GM23338 (cell line): ENCODE data around the gene SUGCT. TPM values are rescaled to one million over a fixed set of nuclear protein-coding genes. Genes with fewer than 3 reads are reported as not detected.

Experiments
- ATAC-seq: fragments of 200-7000 bp; cut with Tn5 transposase; 3 replicates; pipeline ENCODE4 v1.9.1; 2020
- DNase-seq: peaks from one replicate; pipeline ENCODE4 v3.0.0-alpha.2; 2015; ENCODE audit warnings: low spot score
- H2AFZ ChIP-seq: fragments of 200-600 bp; sonication (generic); 2 replicates; pipeline ENCODE4 v1.8.0; 2016; ENCODE audit warnings: antibody characterized with exemption, mild to moderate bottlenecking, moderate library complexity
- H3F3A ChIP-seq: fragments of 200-600 bp; sonication (generic); replicated peaks from 2 replicates; pipeline ENCODE4 v1.8.0; 2017; ENCODE audit warnings: antibody characterized with exemption, mixed run types, low read depth
- H3K27ac ChIP-seq: fragments of 200-600 bp; sonication (generic); 2 replicates; pipeline ENCODE4 v1.6.1; 2016; ENCODE audit warnings: low read depth
- H3K27me3 ChIP-seq: fragments of 200-600 bp; sonication (generic); 2 replicates; pipeline ENCODE4 v1.8.0; 2016; ENCODE audit warnings: mild to moderate bottlenecking, mixed run types, moderate library complexity; ENCODE audit not compliant: insufficient read depth
- H3K36me3 ChIP-seq: fragments of 200-600 bp; sonication (generic); 2 replicates; pipeline ENCODE4 v1.8.0; 2016; ENCODE audit warnings: mild to moderate bottlenecking; ENCODE audit not compliant: insufficient read depth
- H3K4me1 ChIP-seq: fragments of 200-600 bp; sonication (generic); 2 replicates; pipeline ENCODE4 v1.8.0; 2016; ENCODE audit warnings: mild to moderate bottlenecking, moderate library complexity; ENCODE audit not compliant: insufficient read depth
- H3K4me2 ChIP-seq: fragments of 200-600 bp; sonication (generic); 2 replicates; pipeline ENCODE4 v1.7.1; 2017; ENCODE audit warnings: mixed run types
- H3K4me3 ChIP-seq: fragments of 200-600 bp; sonication (generic); 2 replicates; pipeline ENCODE4 v1.6.1; 2016; ENCODE audit warnings: mixed run types
- H3K79me2 ChIP-seq: fragments of 200-600 bp; sonication (generic); replicated peaks from 2 replicates; pipeline ENCODE4 v1.8.0; 2017; ENCODE audit warnings: mild to moderate bottlenecking; ENCODE audit not compliant: insufficient read depth
- H3K9me2 ChIP-seq: fragments of 200-600 bp; sonication (generic); 2 replicates; pipeline ENCODE4 v1.8.0; 2017; ENCODE audit not compliant: insufficient read depth
- H4K20me1 ChIP-seq: fragments of 200-600 bp; sonication (generic); replicated peaks from 2 replicates; pipeline ENCODE4 v1.8.0; 2017; ENCODE audit warnings: mild to moderate bottlenecking; ENCODE audit not compliant: insufficient read depth
- H3K27ac Mint-ChIP-seq: 2 replicates; pipeline ENCODE4 v1.8.0; 2020; ENCODE audit warnings: inconsistent platforms, mild to moderate bottlenecking, moderate library complexity, mixed read lengths
- H3K27me3 Mint-ChIP-seq: 3 replicates; pipeline ENCODE4 v1.8.0; 2022; ENCODE audit warnings: low read depth, mild to moderate bottlenecking, moderate library complexity, mixed read lengths, inconsistent platforms; ENCODE audit not compliant: insufficient read depth, poor library complexity
- H3K36me3 Mint-ChIP-seq: 3 replicates; pipeline ENCODE4 v1.8.0; 2021; ENCODE audit warnings: low read depth, mild to moderate bottlenecking, inconsistent platforms, moderate library complexity, mixed read lengths
- H3K4me1 Mint-ChIP-seq: 3 replicates; pipeline ENCODE4 v1.8.0; 2020; ENCODE audit warnings: mild to moderate bottlenecking, inconsistent platforms, mixed read lengths
- H3K4me3 Mint-ChIP-seq: 3 replicates; pipeline ENCODE4 v1.8.0; 2021; ENCODE audit warnings: moderate library complexity, mild to moderate bottlenecking, inconsistent platforms, mixed read lengths
- H3K9me3 Mint-ChIP-seq: 3 replicates; pipeline ENCODE4 v1.8.0; 2020; ENCODE audit warnings: moderate library complexity, mild to moderate bottlenecking, inconsistent platforms, mixed read lengths
- CREB1 ChIP-seq: fragments of 250-450 bp; sonication (Bioruptor Pico); IDR thresholded peaks from 2 replicates; pipeline ENCODE4 v1.5.0; 2020; ENCODE audit warnings: low read depth, mild to moderate bottlenecking, moderate library complexity
- EZH2 ChIP-seq: fragments of 200-600 bp; sonication (generic); IDR thresholded peaks from one replicate; pipeline ENCODE4 v1.8.0; 2017; ENCODE audit warnings: antibody characterized with exemption, mild to moderate bottlenecking, low read depth; ENCODE audit not compliant: unreplicated experiment
- EZH2phosphoT487 ChIP-seq: fragments of 200-600 bp; sonication (generic); IDR thresholded peaks from one replicate; pipeline ENCODE4 v1.8.1; 2018; ENCODE audit warnings: antibody characterized with exemption; ENCODE audit not compliant: unreplicated experiment
- JUNB ChIP-seq: IDR thresholded peaks from one replicate; pipeline ENCODE4 v1.6.1; 2016; ENCODE audit warnings: antibody characterized with exemption; ENCODE audit not compliant: unreplicated experiment
- NANOG ChIP-seq: IDR thresholded peaks from 2 replicates; pipeline ENCODE4 v1.6.1; 2016; ENCODE audit warnings: antibody characterized with exemption, borderline replicate concordance
- POLR2AphosphoS5 ChIP-seq: IDR thresholded peaks from 2 replicates; pipeline ENCODE4 v1.6.1; 2016; ENCODE audit warnings: antibody characterized with exemption, low read depth
- STAT1 ChIP-seq: IDR thresholded peaks from one replicate; pipeline ENCODE4 v1.6.1; 2016; ENCODE audit warnings: antibody characterized with exemption; ENCODE audit not compliant: unreplicated experiment
- ZNF114 ChIP-seq: fragments of 250-450 bp; sonication (Bioruptor Pico); IDR thresholded peaks from 2 replicates; pipeline ENCODE4 v1.5.0; 2020; ENCODE audit warnings: mild to moderate bottlenecking, moderate library complexity
- ZNF331 ChIP-seq: fragments of 250-450 bp; sonication (Bioruptor Pico); IDR thresholded peaks from 2 replicates; pipeline ENCODE4 v1.5.0; 2020; ENCODE audit warnings: low read depth, mild to moderate bottlenecking, moderate library complexity
- polyA plus RNA-seq: library from polyadenylated mRNA; unstranded; fragments of >200 nt; fragmentation: Nextera tagmentation; extraction: Ambion mirVana; gene quantifications from 2 replicates; pipeline ENCODE4 v1.2.1, GENCODE V29; 2016
- total RNA-seq: library from RNA; depleted of rRNA; stranded (reverse); fragments of >200 nt; shearing (Covaris generic); gene quantifications from 2 replicates; pipeline ENCODE4 v1.2.3, GENCODE V29; 2014
- TF ChIP-seq, protein P1 (sequence below): IDR thresholded peaks from 2 replicates; pipeline ENCODE4 v1.6.1; 2016; ENCODE audit warnings: antibody characterized with exemption
- TF ChIP-seq, protein P2 (sequence below): fragments of 250-450 bp; sonication (Bioruptor Pico); IDR thresholded peaks from 2 replicates; pipeline ENCODE4 v1.5.0; 2020; ENCODE audit warnings: mild to moderate bottlenecking, moderate library complexity
- TF ChIP-seq, protein P3 (sequence below): IDR thresholded peaks from one replicate; pipeline ENCODE4 v1.6.1; 2018; ENCODE audit warnings: antibody characterized with exemption; ENCODE audit not compliant: unreplicated experiment
- TF ChIP-seq, protein P4 (sequence below), 2 experiments: fragments of 200-600 bp in 1 of 2; sonication (generic) in 1 of 2; conservative IDR thresholded peaks; 2 replicates each; pipeline versions ENCODE4 v1.5.1 to v1.6.1; 2016 to 2017; ENCODE audit warnings: antibody characterized with exemption in 2 of 2, low read depth in 2 of 2, mild to moderate bottlenecking in 2 of 2, moderate library complexity in 1 of 2

The SUGCT gene
- total and polyA plus RNA-seq, 2 experiments from 2014 or later, result 4.2 to 5.6 TPM

DNA sequence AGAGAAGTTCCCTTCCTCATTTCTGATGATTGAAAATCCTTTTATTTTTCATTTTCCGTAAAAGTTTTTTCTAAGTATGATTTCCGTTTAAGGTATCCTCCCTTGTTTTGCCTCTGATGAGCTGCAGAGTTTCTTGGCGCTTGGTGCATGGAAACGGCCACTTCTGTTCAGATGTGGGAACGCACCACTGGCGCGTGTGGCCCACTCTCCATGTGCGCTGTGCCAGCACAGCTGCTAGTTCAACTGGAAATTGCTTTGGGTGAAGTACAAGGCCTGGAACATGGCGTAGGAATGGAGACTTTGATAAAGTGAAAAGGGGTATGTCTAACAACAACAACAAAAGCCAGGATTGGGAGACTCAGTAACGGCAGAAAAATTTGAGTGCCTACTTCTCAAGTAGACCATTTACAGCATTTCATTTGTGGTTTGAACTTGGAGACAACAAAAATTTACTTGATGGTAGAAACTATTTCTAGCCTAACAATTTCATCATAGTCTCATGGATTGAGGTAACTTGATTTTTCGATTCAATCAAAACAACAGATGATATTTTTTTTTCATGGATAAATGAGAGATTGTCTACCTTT, 364.2 kb downstream of the SUGCT start:
- Histone ChIP-seq H3F3A (no peaks in the 10 kb centered on the region), H3K9me2 (no peaks in the 10 kb centered on the region), H2AFZ (no peak overlapping the region), H3K4me3 (no peak overlapping the region), H3K4me1 (no peaks in the 10 kb centered on the region), H4K20me1 (no peaks in the 10 kb centered on the region), H3K36me3 (no peaks in the 10 kb centered on the region), H3K27me3 (no peaks in the 10 kb centered on the region), H3K79me2 (no peaks in the 10 kb centered on the region), H3K4me2 (no peak overlapping the region), H3K27ac (no peak overlapping the region)
- DNase-seq (no peak), ATAC-seq (no peak)
- Mint-ChIP-seq H3K27ac (no peak overlapping the region), H3K27me3 (no peaks in the 10 kb centered on the region), H3K4me3 (no peak overlapping the region), H3K4me1 (no peaks in the 10 kb centered on the region), H3K36me3 (no peaks in the 10 kb centered on the region), H3K9me3 (no peaks in the 10 kb centered on the region)
- TF ChIP-seq, protein P1, sequence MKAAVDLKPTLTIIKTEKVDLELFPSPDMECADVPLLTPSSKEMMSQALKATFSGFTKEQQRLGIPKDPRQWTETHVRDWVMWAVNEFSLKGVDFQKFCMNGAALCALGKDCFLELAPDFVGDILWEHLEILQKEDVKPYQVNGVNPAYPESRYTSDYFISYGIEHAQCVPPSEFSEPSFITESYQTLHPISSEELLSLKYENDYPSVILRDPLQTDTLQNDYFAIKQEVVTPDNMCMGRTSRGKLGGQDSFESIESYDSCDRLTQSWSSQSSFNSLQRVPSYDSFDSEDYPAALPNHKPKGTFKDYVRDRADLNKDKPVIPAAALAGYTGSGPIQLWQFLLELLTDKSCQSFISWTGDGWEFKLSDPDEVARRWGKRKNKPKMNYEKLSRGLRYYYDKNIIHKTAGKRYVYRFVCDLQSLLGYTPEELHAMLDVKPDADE, result no peak
- TF ChIP-seq, protein P2, sequence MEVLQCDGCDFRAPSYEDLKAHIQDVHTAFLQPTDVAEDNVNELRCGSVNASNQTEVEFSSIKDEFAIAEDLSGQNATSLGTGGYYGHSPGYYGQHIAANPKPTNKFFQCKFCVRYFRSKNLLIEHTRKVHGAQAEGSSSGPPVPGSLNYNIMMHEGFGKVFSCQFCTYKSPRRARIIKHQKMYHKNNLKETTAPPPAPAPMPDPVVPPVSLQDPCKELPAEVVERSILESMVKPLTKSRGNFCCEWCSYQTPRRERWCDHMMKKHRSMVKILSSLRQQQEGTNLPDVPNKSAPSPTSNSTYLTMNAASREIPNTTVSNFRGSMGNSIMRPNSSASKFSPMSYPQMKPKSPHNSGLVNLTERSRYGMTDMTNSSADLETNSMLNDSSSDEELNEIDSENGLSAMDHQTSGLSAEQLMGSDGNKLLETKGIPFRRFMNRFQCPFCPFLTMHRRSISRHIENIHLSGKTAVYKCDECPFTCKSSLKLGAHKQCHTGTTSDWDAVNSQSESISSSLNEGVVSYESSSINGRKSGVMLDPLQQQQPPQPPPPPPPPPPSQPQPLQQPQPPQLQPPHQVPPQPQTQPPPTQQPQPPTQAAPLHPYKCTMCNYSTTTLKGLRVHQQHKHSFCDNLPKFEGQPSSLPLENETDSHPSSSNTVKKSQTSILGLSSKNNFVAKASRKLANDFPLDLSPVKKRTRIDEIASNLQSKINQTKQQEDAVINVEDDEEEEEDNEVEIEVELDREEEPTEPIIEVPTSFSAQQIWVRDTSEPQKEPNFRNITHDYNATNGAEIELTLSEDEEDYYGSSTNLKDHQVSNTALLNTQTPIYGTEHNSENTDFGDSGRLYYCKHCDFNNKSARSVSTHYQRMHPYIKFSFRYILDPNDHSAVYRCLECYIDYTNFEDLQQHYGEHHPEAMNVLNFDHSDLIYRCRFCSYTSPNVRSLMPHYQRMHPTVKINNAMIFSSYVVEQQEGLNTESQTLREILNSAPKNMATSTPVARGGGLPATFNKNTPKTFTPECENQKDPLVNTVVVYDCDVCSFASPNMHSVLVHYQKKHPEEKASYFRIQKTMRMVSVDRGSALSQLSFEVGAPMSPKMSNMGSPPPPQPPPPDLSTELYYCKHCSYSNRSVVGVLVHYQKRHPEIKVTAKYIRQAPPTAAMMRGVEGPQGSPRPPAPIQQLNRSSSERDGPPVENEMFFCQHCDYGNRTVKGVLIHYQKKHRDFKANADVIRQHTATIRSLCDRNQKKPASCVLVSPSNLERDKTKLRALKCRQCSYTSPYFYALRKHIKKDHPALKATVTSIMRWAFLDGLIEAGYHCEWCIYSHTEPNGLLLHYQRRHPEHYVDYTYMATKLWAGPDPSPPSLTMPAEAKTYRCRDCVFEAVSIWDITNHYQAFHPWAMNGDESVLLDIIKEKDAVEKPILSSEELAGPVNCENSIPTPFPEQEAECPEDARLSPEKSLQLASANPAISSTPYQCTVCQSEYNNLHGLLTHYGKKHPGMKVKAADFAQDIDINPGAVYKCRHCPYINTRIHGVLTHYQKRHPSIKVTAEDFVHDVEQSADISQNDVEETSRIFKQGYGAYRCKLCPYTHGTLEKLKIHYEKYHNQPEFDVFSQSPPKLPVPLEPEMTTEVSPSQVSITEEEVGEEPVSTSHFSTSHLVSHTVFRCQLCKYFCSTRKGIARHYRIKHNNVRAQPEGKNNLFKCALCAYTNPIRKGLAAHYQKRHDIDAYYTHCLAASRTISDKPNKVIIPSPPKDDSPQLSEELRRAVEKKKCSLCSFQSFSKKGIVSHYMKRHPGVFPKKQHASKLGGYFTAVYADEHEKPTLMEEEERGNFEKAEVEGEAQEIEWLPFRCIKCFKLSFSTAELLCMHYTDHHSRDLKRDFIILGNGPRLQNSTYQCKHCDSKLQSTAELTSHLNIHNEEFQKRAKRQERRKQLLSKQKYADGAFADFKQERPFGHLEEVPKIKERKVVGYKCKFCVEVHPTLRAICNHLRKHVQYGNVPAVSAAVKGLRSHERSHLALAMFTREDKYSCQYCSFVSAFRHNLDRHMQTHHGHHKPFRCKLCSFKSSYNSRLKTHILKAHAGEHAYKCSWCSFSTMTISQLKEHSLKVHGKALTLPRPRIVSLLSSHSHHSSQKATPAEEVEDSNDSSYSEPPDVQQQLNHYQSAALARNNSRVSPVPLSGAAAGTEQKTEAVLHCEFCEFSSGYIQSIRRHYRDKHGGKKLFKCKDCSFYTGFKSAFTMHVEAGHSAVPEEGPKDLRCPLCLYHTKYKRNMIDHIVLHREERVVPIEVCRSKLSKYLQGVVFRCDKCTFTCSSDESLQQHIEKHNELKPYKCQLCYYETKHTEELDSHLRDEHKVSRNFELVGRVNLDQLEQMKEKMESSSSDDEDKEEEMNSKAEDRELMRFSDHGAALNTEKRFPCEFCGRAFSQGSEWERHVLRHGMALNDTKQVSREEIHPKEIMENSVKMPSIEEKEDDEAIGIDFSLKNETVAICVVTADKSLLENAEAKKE (CRISPR knock-in tag), result no peak
- no peak for TF ChIP-seq JUNB
- TF ChIP-seq EZH2phosphoT487, result no peak
- TF ChIP-seq POLR2AphosphoS5, result no peak
- TF ChIP-seq EZH2, result no peak
- TF ChIP-seq, protein P3, sequence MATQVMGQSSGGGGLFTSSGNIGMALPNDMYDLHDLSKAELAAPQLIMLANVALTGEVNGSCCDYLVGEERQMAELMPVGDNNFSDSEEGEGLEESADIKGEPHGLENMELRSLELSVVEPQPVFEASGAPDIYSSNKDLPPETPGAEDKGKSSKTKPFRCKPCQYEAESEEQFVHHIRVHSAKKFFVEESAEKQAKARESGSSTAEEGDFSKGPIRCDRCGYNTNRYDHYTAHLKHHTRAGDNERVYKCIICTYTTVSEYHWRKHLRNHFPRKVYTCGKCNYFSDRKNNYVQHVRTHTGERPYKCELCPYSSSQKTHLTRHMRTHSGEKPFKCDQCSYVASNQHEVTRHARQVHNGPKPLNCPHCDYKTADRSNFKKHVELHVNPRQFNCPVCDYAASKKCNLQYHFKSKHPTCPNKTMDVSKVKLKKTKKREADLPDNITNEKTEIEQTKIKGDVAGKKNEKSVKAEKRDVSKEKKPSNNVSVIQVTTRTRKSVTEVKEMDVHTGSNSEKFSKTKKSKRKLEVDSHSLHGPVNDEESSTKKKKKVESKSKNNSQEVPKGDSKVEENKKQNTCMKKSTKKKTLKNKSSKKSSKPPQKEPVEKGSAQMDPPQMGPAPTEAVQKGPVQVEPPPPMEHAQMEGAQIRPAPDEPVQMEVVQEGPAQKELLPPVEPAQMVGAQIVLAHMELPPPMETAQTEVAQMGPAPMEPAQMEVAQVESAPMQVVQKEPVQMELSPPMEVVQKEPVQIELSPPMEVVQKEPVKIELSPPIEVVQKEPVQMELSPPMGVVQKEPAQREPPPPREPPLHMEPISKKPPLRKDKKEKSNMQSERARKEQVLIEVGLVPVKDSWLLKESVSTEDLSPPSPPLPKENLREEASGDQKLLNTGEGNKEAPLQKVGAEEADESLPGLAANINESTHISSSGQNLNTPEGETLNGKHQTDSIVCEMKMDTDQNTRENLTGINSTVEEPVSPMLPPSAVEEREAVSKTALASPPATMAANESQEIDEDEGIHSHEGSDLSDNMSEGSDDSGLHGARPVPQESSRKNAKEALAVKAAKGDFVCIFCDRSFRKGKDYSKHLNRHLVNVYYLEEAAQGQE, result no peak
- no peak for TF ChIP-seq CREB1
- no peak for TF ChIP-seq STAT1
- TF ChIP-seq, protein P4, sequence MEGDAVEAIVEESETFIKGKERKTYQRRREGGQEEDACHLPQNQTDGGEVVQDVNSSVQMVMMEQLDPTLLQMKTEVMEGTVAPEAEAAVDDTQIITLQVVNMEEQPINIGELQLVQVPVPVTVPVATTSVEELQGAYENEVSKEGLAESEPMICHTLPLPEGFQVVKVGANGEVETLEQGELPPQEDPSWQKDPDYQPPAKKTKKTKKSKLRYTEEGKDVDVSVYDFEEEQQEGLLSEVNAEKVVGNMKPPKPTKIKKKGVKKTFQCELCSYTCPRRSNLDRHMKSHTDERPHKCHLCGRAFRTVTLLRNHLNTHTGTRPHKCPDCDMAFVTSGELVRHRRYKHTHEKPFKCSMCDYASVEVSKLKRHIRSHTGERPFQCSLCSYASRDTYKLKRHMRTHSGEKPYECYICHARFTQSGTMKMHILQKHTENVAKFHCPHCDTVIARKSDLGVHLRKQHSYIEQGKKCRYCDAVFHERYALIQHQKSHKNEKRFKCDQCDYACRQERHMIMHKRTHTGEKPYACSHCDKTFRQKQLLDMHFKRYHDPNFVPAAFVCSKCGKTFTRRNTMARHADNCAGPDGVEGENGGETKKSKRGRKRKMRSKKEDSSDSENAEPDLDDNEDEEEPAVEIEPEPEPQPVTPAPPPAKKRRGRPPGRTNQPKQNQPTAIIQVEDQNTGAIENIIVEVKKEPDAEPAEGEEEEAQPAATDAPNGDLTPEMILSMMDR (conservative IDR thresholded peaks at IDR 0.05; ENCODE audit: low read depth in 2 of 2), result no peak
- no peak for TF ChIP-seq NANOG
- no peak for TF ChIP-seq ZNF331 (CRISPR knock-in tag)
- no peak for TF ChIP-seq ZNF114 (CRISPR knock-in tag)
